Measurements from ENCODE around the gene NME4. TPM values are rescaled to one million over a fixed set of nuclear protein-coding genes. Genes with fewer than 3 reads are reported as not detected.
"Not testable (repeated sequence)": the region's sequence is repeated elsewhere in the genome, so short reads cannot be mapped to it uniquely, and the experiment has no call there.

NME4 gene
- total RNA-seq, 4 donors from 2014 or later = 31.7 to 65.0 (median 59.7) TPM

- peaks cover 28 to 33% of the 10 kb centered on the region in 2 donors for H3K4me1 ChIP-seq
- WGBS, 2 donors = 20 to 27% methylated on average over 33 of the region's 33 CpGs
- peak; percentile 88 to 91 for DNase-seq
- no peaks in the 10 kb centered on the region for H3K36me3 ChIP-seq
- H3K27me3 ChIP-seq = no peaks in the 10 kb centered on the region
- intact Hi-C loops (cut with DNase I) = loop anchor here (10.0 kb wide), 1 partner anchor 101 kb away; no protein-coding TSS in a partner anchor
- TF ChIP-seq CTCF (IDR thresholded peaks at IDR 0.05) (no peak), POLR2A (IDR thresholded peaks at IDR 0.05) (peak in 1 of 2 donors; percentile 61)
- no peaks in the 10 kb centered on the region for H3K9me3 ChIP-seq
- H3K27ac ChIP-seq = peak overlapping the region; percentile 31 to 86 (median 46)
- peak overlapping the region in 2 of 3 donors; percentile 84 to 98 for H3K4me3 ChIP-seq (replicated peaks in 1 of 3)
Observed at GRCh38 chr16:383326-384051, 13.5 kb upstream of the NME4 start.

GRCh38 chr16:386641-387156 lies 10.3 kb upstream of the NME4 start:
- Histone ChIP-seq H3K27ac (peak overlapping the region in 1 of 3 donors; percentile 35), H3K4me3 (replicated peaks in 1 of 3) (no peak overlapping the region), H3K9me3 (no peaks in the 10 kb centered on the region), H3K27me3 (no peaks in the 10 kb centered on the region), H3K4me1 (peaks cover 11 to 12% of the 10 kb centered on the region in 2 donors), H3K36me3 (no peaks in the 10 kb centered on the region)
- 57 to 59% methylated on average over 19 of the region's 19 CpGs for WGBS, 2 donors
- no peak for DNase-seq
- TF ChIP-seq POLR2A (IDR thresholded peaks at IDR 0.05) (no peak), CTCF (IDR thresholded peaks at IDR 0.05) (no peak)
- intact Hi-C loops (cut with DNase I) = loop anchor here (10.0 kb wide), 1 partner anchor 98 kb away; no protein-coding TSS in a partner anchor

- not testable (repeated sequence) for DNase-seq; H3K27ac ChIP-seq; H3K27me3 ChIP-seq; H3K4me3 ChIP-seq (replicated peaks in 1 of 3); H3K9me3 ChIP-seq; H3K36me3 ChIP-seq
- intact Hi-C loops (cut with DNase I) = loop anchor here (10.0 kb wide), 1 partner anchor 97 kb away; no protein-coding TSS in a partner anchor
- peaks cover 8 to 12% of the 10 kb centered on the region in 2 donors for H3K4me1 ChIP-seq
- 56 to 59% methylated on average over 16 to 20 of the region's 20 CpGs for WGBS, 2 donors
Observed at GRCh38 chr16:387761-388666, 9.0 kb upstream of the NME4 start.

GRCh38 chr16:389352-389751 lies 7.6 kb upstream of the NME4 start:
- intact Hi-C loops (cut with DNase I) = loop anchor here (10.0 kb wide), 1 partner anchor 95 kb away; no protein-coding TSS in a partner anchor
- TF ChIP-seq POLR2A (IDR thresholded peaks at IDR 0.05) = no peak
- DNase-seq = no peak
- 85 to 91% methylated on average over 8 to 10 of the region's 10 CpGs for whole genome bisulfite sequencing, 2 donors
- Histone ChIP-seq H3K4me1 (no peaks in the 10 kb centered on the region), H3K9me3 (no peaks in the 10 kb centered on the region), H3K27ac (no peak overlapping the region), H3K27me3 (no peaks in the 10 kb centered on the region), H3K4me3 (replicated peaks in 1 of 3) (no peak overlapping the region), H3K36me3 (no peaks in the 10 kb centered on the region)

- TF ChIP-seq POLR2A (IDR thresholded peaks at IDR 0.05) (no peak), CTCF (IDR thresholded peaks at IDR 0.05) (peak in 5 of 6 experiments; percentile 38 to 80 (median 63))
- intact Hi-C loops (cut with DNase I) = no loop called here
- Histone ChIP-seq H3K4me3 (replicated peaks in 1 of 3) (no peak overlapping the region), H3K36me3 (no peaks in the 10 kb centered on the region), H3K4me1 (peaks cover 0 to 3% of the 10 kb centered on the region in 2 donors), H3K27me3 (no peaks in the 10 kb centered on the region), H3K9me3 (no peaks in the 10 kb centered on the region), H3K27ac (no peak overlapping the region)
- WGBS, 2 donors = 71 to 82% methylated on average over 6 to 7 of the region's 7 CpGs
- DNase-seq = peak; percentile 58 to 63
Observed at GRCh38 chr16:391885-392335, 5.1 kb upstream of the NME4 start.

Data from thyroid gland (tissue), 4 donors.